IMR-90 (cell line): ENCODE measurements around the gene NCAPD3. TPM values are rescaled to one million over a fixed set of nuclear protein-coding genes. Genes with fewer than 3 reads are reported as not detected.

Experiments used
- ATAC-seq: fragments of 200-7000 bp; cut with Tn5 transposase; 2 replicates; pipeline ENCODE4 v1.9.1; 2020; ENCODE audit warnings: low read depth, mild to moderate bottlenecking, moderate library complexity
- BruUV-seq: library from RNA; stranded (reverse); fragments of 400-500 nt; replicated peaks from 2 replicates; lab custom pipeline; 2021; lab: Mats Ljungman, UMichigan
- CTCF ChIA-PET: fragments of 300-600 bp; formaldehyde crosslinking; extraction: SDS; loops from one replicate; lab custom pipeline; 2021; ENCODE audit warnings: antibody characterized with exemption; lab: Yijun Ruan, JAX
- POLR2A ChIA-PET: fragments of 300-600 bp; sonication (Branson Sonifier 250); formaldehyde crosslinking; loops from one replicate; lab custom pipeline; 2022; ENCODE audit warnings: antibody characterized with exemption; ENCODE audit not compliant: unreplicated experiment; lab: Charles Lee
- DNase-seq: peaks from one replicate; pipeline ENCODE4 v3.0.0; 2013
- H2AFZ ChIP-seq: replicated peaks from 2 replicates; pipeline ENCODE3; 2013; ENCODE audit warnings: low read length, mild to moderate bottlenecking; ENCODE audit not compliant: poor library complexity
- H2AK5ac ChIP-seq: 2 replicates; pipeline ENCODE4 v1.6.1; 2013; ENCODE audit warnings: low read depth, low read length, inconsistent platforms
- H2AK9ac ChIP-seq: replicated peaks from 2 replicates; pipeline ENCODE3; 2013; ENCODE audit warnings: mild to moderate bottlenecking, low read depth, low read length, moderate library complexity; ENCODE audit not compliant: poor library complexity
- H2BK120ac ChIP-seq: 2 replicates; pipeline ENCODE4 v1.6.1; 2013; ENCODE audit warnings: low read depth, low read length, inconsistent platforms
- H2BK15ac ChIP-seq: 3 replicates; pipeline ENCODE4 v1.6.1; 2013; ENCODE audit warnings: low read depth, low read length, inconsistent platforms
- H2BK20ac ChIP-seq: 2 replicates; pipeline ENCODE4 v1.6.1; 2013; ENCODE audit warnings: low read depth, mild to moderate bottlenecking, inconsistent platforms, low read length, moderate library complexity
- H2BK5ac ChIP-seq: 2 replicates; pipeline ENCODE4 v1.6.1; 2013; ENCODE audit warnings: mild to moderate bottlenecking, low read depth, low read length, inconsistent platforms; ENCODE audit not compliant: poor library complexity, severe bottlenecking
- H3K14ac ChIP-seq: replicated peaks from 2 replicates; pipeline ENCODE4 v1.6.1; 2013; ENCODE audit warnings: low read depth, low read length, inconsistent platforms
- H3K18ac ChIP-seq: 2 replicates; pipeline ENCODE4 v1.6.1; 2013; ENCODE audit warnings: low read depth, low read length, control low read depth
- H3K23ac ChIP-seq: 2 replicates; pipeline ENCODE4 v1.6.1; 2013; ENCODE audit warnings: low read depth, low read length, inconsistent platforms
- H3K27ac ChIP-seq: 2 replicates; pipeline ENCODE4 v1.5.1; 2013; ENCODE audit warnings: mild to moderate bottlenecking, control low read depth, low read length; ENCODE audit not compliant: insufficient read depth
- H3K27me3 ChIP-seq: 2 replicates; pipeline ENCODE4 v1.6.1; 2013; ENCODE audit warnings: low read length; ENCODE audit not compliant: control insufficient read depth, insufficient read depth
- H3K36me3 ChIP-seq: 2 replicates; pipeline ENCODE4 v1.6.1; 2013; ENCODE audit warnings: low read length, mixed read lengths; ENCODE audit not compliant: control insufficient read depth, insufficient read depth
- H3K4ac ChIP-seq: 2 replicates; pipeline ENCODE4 v1.6.1; 2013; ENCODE audit warnings: low read depth, low read length, inconsistent platforms
- H3K4me1 ChIP-seq: 2 replicates; pipeline ENCODE4 v1.6.1; 2013; ENCODE audit warnings: low read length, mixed read lengths; ENCODE audit not compliant: control insufficient read depth, insufficient read depth
- H3K4me2 ChIP-seq: 2 replicates; pipeline ENCODE4 v1.6.1; 2013; ENCODE audit warnings: low read depth, mild to moderate bottlenecking, control low read depth, low read length, moderate library complexity
- H3K4me3 ChIP-seq: 2 replicates; pipeline ENCODE4 v1.5.1; 2013; ENCODE audit warnings: low read depth, mild to moderate bottlenecking, control low read depth, low read length, moderate library complexity; ENCODE audit not compliant: insufficient read depth
- H3K56ac ChIP-seq: 2 replicates; pipeline ENCODE4 v1.6.1; 2013; ENCODE audit warnings: low read length, inconsistent platforms; ENCODE audit not compliant: insufficient read depth; ENCODE audit errors: extremely low read depth
- H3K79me1 ChIP-seq, 2 experiments: 2 replicates each; pipeline ENCODE4 v1.6.1; 2013; ENCODE audit warnings: low read length in 2 of 2, inconsistent platforms in 1 of 2, low read depth in 1 of 2
- H3K9ac ChIP-seq: 2 replicates; pipeline ENCODE4 v1.6.1; 2013; ENCODE audit warnings: low read depth, low read length, control low read depth
- H3K9me1 ChIP-seq: 2 replicates; pipeline ENCODE4 v1.6.1; 2013; ENCODE audit warnings: low read length, inconsistent platforms; ENCODE audit not compliant: insufficient read depth
- H3K9me3 ChIP-seq: 2 replicates; pipeline ENCODE4 v1.6.1; 2013; ENCODE audit warnings: low read length; ENCODE audit not compliant: control insufficient read depth, insufficient read depth
- H4K20me1 ChIP-seq: 2 replicates; pipeline ENCODE4 v1.6.1; 2013; ENCODE audit warnings: low read length, inconsistent platforms; ENCODE audit not compliant: insufficient read depth
- H4K5ac ChIP-seq: 2 replicates; pipeline ENCODE4 v1.6.1; 2013; ENCODE audit warnings: mild to moderate bottlenecking, low read depth, low read length, control low read depth
- H4K8ac ChIP-seq, 2 experiments: 2 replicates each; pipeline ENCODE4 v1.6.1; 2013; ENCODE audit warnings: low read depth in 2 of 2, low read length in 2 of 2, control low read depth in 1 of 2, inconsistent platforms in 1 of 2
- H4K91ac ChIP-seq: 2 replicates; pipeline ENCODE4 v1.6.1; 2013; ENCODE audit warnings: low read depth, low read length, inconsistent platforms; ENCODE audit not compliant: insufficient read depth
- BHLHE40 ChIP-seq: fragments of 150-350 bp; IDR thresholded peaks from 2 replicates; pipeline ENCODE4 v1.6.1; 2016; ENCODE audit warnings: mild to moderate bottlenecking, low read depth, low read length
- CEBPB ChIP-seq: IDR thresholded peaks from 2 replicates; pipeline ENCODE4 v1.6.1; 2012; ENCODE audit warnings: low read depth, low read length, improper control_type of control experiment
- CHD1 ChIP-seq: IDR thresholded peaks from 2 replicates; pipeline ENCODE4 v1.6.1; 2012; ENCODE audit warnings: low read depth, low read length, improper control_type of control experiment
- CTCF ChIP-seq: conservative IDR thresholded peaks from 2 replicates; pipeline ENCODE4 v1.5.1; 2012; ENCODE audit warnings: mild to moderate bottlenecking, low read depth, low read length, improper control_type of control experiment
- ELK1 ChIP-seq: fragments of 150-350 bp; IDR thresholded peaks from 2 replicates; pipeline ENCODE4 v1.6.1; 2016; ENCODE audit warnings: low read depth, mild to moderate bottlenecking, low read length, moderate library complexity, borderline replicate concordance
- FOS ChIP-seq: fragments of 150-350 bp; IDR thresholded peaks from 2 replicates; pipeline ENCODE4 v1.6.1; 2016; ENCODE audit warnings: low read depth, low read length
- MAZ ChIP-seq: IDR thresholded peaks from 2 replicates; pipeline ENCODE4 v1.6.1; 2012; ENCODE audit warnings: low read depth, mild to moderate bottlenecking, low read length, improper control_type of control experiment, moderate library complexity, borderline replicate concordance
- MXI1 ChIP-seq: IDR thresholded peaks from 2 replicates; pipeline ENCODE4 v1.6.1; 2012; ENCODE audit warnings: low read depth, mild to moderate bottlenecking, low read length, moderate library complexity, borderline replicate concordance
- NFE2L2 ChIP-seq: fragments of 150-350 bp; IDR thresholded peaks from 2 replicates; pipeline ENCODE4 v1.6.1; 2016; ENCODE audit warnings: low read depth, mild to moderate bottlenecking, low read length
- POLR2A ChIP-seq: IDR thresholded peaks from 2 replicates; pipeline ENCODE4 v1.6.1; 2012; ENCODE audit warnings: mild to moderate bottlenecking, low read depth, low read length
- RAD21 ChIP-seq: IDR thresholded peaks from 2 replicates; pipeline ENCODE4 v1.6.1; 2012; ENCODE audit warnings: low read length, improper control_type of control experiment
- RCOR1 ChIP-seq: IDR thresholded peaks from 2 replicates; pipeline ENCODE4 v1.6.1; 2012; ENCODE audit warnings: mild to moderate bottlenecking, low read length, improper control_type of control experiment; ENCODE audit not compliant: insufficient replicate concordance
- RFX5 ChIP-seq: IDR thresholded peaks from 2 replicates; pipeline ENCODE4 v1.8.0; 2012; ENCODE audit warnings: low read depth, mild to moderate bottlenecking, low read length, moderate library complexity
- SMC3 ChIP-seq: fragments of 150-350 bp; IDR thresholded peaks from 2 replicates; pipeline ENCODE4 v1.6.1; 2016; ENCODE audit warnings: low read depth, mild to moderate bottlenecking, antibody characterized with exemption, low read length, moderate library complexity
- USF2 ChIP-seq: fragments of 150-350 bp; IDR thresholded peaks from 2 replicates; pipeline ENCODE4 v1.6.1; 2017; ENCODE audit warnings: mild to moderate bottlenecking, antibody characterized with exemption, low read length, low read depth
- WGBS, 2 experiments: methylation state at CpG; one replicate each; pipeline versions ENCODE4 v1.1.5 to v1.1.7; 2013; ENCODE audit warnings: missing lambda C conversion rate in 2 of 2; ENCODE audit not compliant: insufficient read length in 1 of 2; ENCODE audit errors: extremely low coverage in 2 of 2; 5-methylcytosine and 5-hydroxymethylcytosine counted together
- dilution Hi-C: fragments of 300-500 bp; cut with HindIII; formaldehyde crosslinking; loops from one replicate; pipeline ENCODE4 v1.14.3; 2018; ENCODE audit warnings: low sequenced_read_pairs; ENCODE audit not compliant: unreplicated experiment
- in situ Hi-C: fragments of 300-500 bp; cut with MboI; formaldehyde crosslinking; loops from 3 replicates; pipeline ENCODE4 v1.14.3; 2019; ENCODE audit warnings: low sequenced_read_pairs, inconsistent platforms, mixed read lengths
- intact Hi-C: fragments of 100-400 bp; cut with micrococcal nuclease; formaldehyde crosslinking; loops from 2 replicates; pipeline ENCODE4 v1.10.0; 2022
- polyA plus RNA-seq, 3 experiments: library from polyadenylated mRNA; depleted of rRNA; stranded (reverse); fragments of >200 nt; gene quantifications; 2 replicates each; pipeline ENCODE4 v1.2.3, GENCODE V29; 2012; ENCODE audit warnings: low replicate concordance in 1 of 3
- total RNA-seq: library from RNA; depleted of rRNA; stranded (reverse); fragments of >200 nt; gene quantifications from 2 replicates; pipeline ENCODE4 v1.2.3, GENCODE V29; 2012

The NCAPD3 gene
- total and polyA plus RNA-seq, 2 of the 4 experiments (the other 2 are of a cell fraction) = 18.0 to 19.2 TPM

DNA sequence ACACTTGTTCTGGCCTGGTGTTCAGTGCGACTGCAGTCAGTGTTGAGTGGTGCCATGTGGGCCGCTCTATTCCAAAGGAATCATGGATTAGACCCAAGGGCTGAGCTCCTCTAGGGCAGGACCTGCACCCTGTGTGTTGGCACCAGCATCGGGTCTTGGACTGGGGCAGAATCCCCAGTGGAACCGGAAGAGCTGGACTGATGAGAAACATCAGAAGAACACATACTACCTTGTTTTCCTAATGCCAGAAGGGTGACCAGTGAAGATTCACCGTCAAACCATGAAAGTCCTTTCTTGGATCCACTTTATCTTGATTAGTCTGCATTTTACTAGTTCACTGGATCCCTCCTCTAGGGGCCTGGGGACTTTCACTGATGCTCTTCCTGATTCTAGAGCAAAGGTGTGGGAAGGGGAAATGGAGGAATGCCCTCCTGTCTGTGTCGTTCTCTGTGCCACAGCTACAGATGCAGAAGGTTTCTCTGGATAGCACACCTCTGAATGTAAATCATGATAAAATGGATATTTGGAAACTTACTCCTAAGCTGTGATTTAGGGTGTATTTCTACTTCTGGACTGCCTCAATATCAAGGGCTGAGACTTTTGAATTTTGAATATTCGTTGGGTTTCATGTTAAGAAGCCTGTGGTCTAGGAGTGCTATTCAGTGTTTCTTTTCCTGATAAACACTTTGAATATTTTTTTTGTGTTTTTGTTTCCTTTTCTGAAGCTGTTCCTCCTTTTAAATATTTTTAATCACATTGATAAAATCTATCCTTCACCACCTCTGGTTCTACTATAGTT, 41.4 kb upstream of the NCAPD3 start:
- Histone ChIP-seq H2AFZ (no peak overlapping the region), H2BK5ac (no peak overlapping the region), H4K91ac (no peak overlapping the region), H3K27me3 (peaks cover 4% of the 10 kb centered on the region; the same call in 1 of the 2 replicates), H3K27ac (no peak overlapping the region), H3K9me1 (no peaks in the 10 kb centered on the region), H3K9ac (no peak overlapping the region), H3K18ac (no peak overlapping the region), H3K4me2 (no peak overlapping the region), H4K20me1 (no peaks in the 10 kb centered on the region; the same call in 1 of the 2 replicates), H3K36me3 (peaks cover 27% of the 10 kb centered on the region), H4K5ac (no peak overlapping the region), H2AK5ac (no peak overlapping the region), H3K4me1 (peaks cover 4% of the 10 kb centered on the region), H3K9me3 (no peaks in the 10 kb centered on the region), H3K79me1 (no peaks in the 10 kb centered on the region), H2BK20ac (no peak overlapping the region), H3K23ac (no peak overlapping the region), H2BK15ac (no peak overlapping the region), H3K14ac (no peak overlapping the region), H3K4ac (no peak overlapping the region), H2AK9ac (no peak overlapping the region), H4K8ac (no peak overlapping the region), H3K56ac (no peak overlapping the region), H3K4me3 (no peak overlapping the region), H2BK120ac (no peak overlapping the region)
- in situ Hi-C loops (no loop called here), intact Hi-C loops (no loop called here), dilution Hi-C loops (no loop called here)
- 100% methylated on average over 2 of the region's 7 CpGs; no CpG with 5 or more reads in 1 of the 2 experiments for WGBS, 2 experiments
- POLR2A ChIA-PET = no interaction called here
- CTCF ChIA-PET = no interaction called here
- ATAC-seq (no peak), DNase-seq (no peak)
- BruUV-seq = no TSS peak
- TF ChIP-seq NFE2L2 (no peak), CHD1 (no peak), USF2 (no peak), CEBPB (no peak), RFX5 (no peak), SMC3 (no peak), MAZ (no peak), RAD21 (no peak), FOS (no peak), BHLHE40 (no peak), CTCF (no peak), RCOR1 (no peak), POLR2A (no peak), MXI1 (no peak), ELK1 (no peak)
